IMR-90 (cell line): ENCODE results near the gene PRKAR1A. TPM values are rescaled to one million over a fixed set of nuclear protein-coding genes. Genes with fewer than 3 reads are reported as not detected.

ENCODE experiments used
- ATAC-seq: fragments of 200-7000 bp; cut with Tn5 transposase; 2 replicates; pipeline ENCODE4 v1.9.1; 2020; ENCODE audit warnings: low read depth, mild to moderate bottlenecking, moderate library complexity
- BruUV-seq: library from RNA; stranded (reverse); fragments of 400-500 nt; replicated peaks from 2 replicates; lab custom pipeline; 2021; lab: Mats Ljungman, UMichigan
- CTCF ChIA-PET: fragments of 300-600 bp; formaldehyde crosslinking; extraction: SDS; loops from one replicate; lab custom pipeline; 2021; ENCODE audit warnings: antibody characterized with exemption; lab: Yijun Ruan, JAX
- POLR2A ChIA-PET: fragments of 300-600 bp; sonication (Branson Sonifier 250); formaldehyde crosslinking; loops from one replicate; lab custom pipeline; 2022; ENCODE audit warnings: antibody characterized with exemption; ENCODE audit not compliant: unreplicated experiment; lab: Charles Lee
- DNase-seq: peaks from one replicate; pipeline ENCODE4 v3.0.0; 2013
- H2AFZ ChIP-seq: replicated peaks from 2 replicates; pipeline ENCODE3; 2013; ENCODE audit warnings: low read length, mild to moderate bottlenecking; ENCODE audit not compliant: poor library complexity
- H2AK5ac ChIP-seq: 2 replicates; pipeline ENCODE4 v1.6.1; 2013; ENCODE audit warnings: low read depth, low read length, inconsistent platforms
- H2AK9ac ChIP-seq: replicated peaks from 2 replicates; pipeline ENCODE3; 2013; ENCODE audit warnings: mild to moderate bottlenecking, low read depth, low read length, moderate library complexity; ENCODE audit not compliant: poor library complexity
- H2BK120ac ChIP-seq: 2 replicates; pipeline ENCODE4 v1.6.1; 2013; ENCODE audit warnings: low read depth, low read length, inconsistent platforms
- H2BK15ac ChIP-seq: 3 replicates; pipeline ENCODE4 v1.6.1; 2013; ENCODE audit warnings: low read depth, low read length, inconsistent platforms
- H2BK20ac ChIP-seq: 2 replicates; pipeline ENCODE4 v1.6.1; 2013; ENCODE audit warnings: low read depth, mild to moderate bottlenecking, inconsistent platforms, low read length, moderate library complexity
- H2BK5ac ChIP-seq: 2 replicates; pipeline ENCODE4 v1.6.1; 2013; ENCODE audit warnings: mild to moderate bottlenecking, low read depth, low read length, inconsistent platforms; ENCODE audit not compliant: poor library complexity, severe bottlenecking
- H3K14ac ChIP-seq: replicated peaks from 2 replicates; pipeline ENCODE4 v1.6.1; 2013; ENCODE audit warnings: low read depth, low read length, inconsistent platforms
- H3K18ac ChIP-seq: 2 replicates; pipeline ENCODE4 v1.6.1; 2013; ENCODE audit warnings: low read depth, low read length, control low read depth
- H3K23ac ChIP-seq: 2 replicates; pipeline ENCODE4 v1.6.1; 2013; ENCODE audit warnings: low read depth, low read length, inconsistent platforms
- H3K27ac ChIP-seq: 2 replicates; pipeline ENCODE4 v1.5.1; 2013; ENCODE audit warnings: mild to moderate bottlenecking, control low read depth, low read length; ENCODE audit not compliant: insufficient read depth
- H3K27me3 ChIP-seq: 2 replicates; pipeline ENCODE4 v1.6.1; 2013; ENCODE audit warnings: low read length; ENCODE audit not compliant: control insufficient read depth, insufficient read depth
- H3K36me3 ChIP-seq: 2 replicates; pipeline ENCODE4 v1.6.1; 2013; ENCODE audit warnings: low read length, mixed read lengths; ENCODE audit not compliant: control insufficient read depth, insufficient read depth
- H3K4ac ChIP-seq: 2 replicates; pipeline ENCODE4 v1.6.1; 2013; ENCODE audit warnings: low read depth, low read length, inconsistent platforms
- H3K4me1 ChIP-seq: 2 replicates; pipeline ENCODE4 v1.6.1; 2013; ENCODE audit warnings: low read length, mixed read lengths; ENCODE audit not compliant: control insufficient read depth, insufficient read depth
- H3K4me2 ChIP-seq: 2 replicates; pipeline ENCODE4 v1.6.1; 2013; ENCODE audit warnings: low read depth, mild to moderate bottlenecking, control low read depth, low read length, moderate library complexity
- H3K4me3 ChIP-seq: 2 replicates; pipeline ENCODE4 v1.5.1; 2013; ENCODE audit warnings: low read depth, mild to moderate bottlenecking, control low read depth, low read length, moderate library complexity; ENCODE audit not compliant: insufficient read depth
- H3K56ac ChIP-seq: 2 replicates; pipeline ENCODE4 v1.6.1; 2013; ENCODE audit warnings: low read length, inconsistent platforms; ENCODE audit not compliant: insufficient read depth; ENCODE audit errors: extremely low read depth
- H3K79me1 ChIP-seq, 2 experiments: 2 replicates each; pipeline ENCODE4 v1.6.1; 2013; ENCODE audit warnings: low read length in 2 of 2, inconsistent platforms in 1 of 2, low read depth in 1 of 2
- H3K9ac ChIP-seq: 2 replicates; pipeline ENCODE4 v1.6.1; 2013; ENCODE audit warnings: low read depth, low read length, control low read depth
- H3K9me1 ChIP-seq: 2 replicates; pipeline ENCODE4 v1.6.1; 2013; ENCODE audit warnings: low read length, inconsistent platforms; ENCODE audit not compliant: insufficient read depth
- H3K9me3 ChIP-seq: 2 replicates; pipeline ENCODE4 v1.6.1; 2013; ENCODE audit warnings: low read length; ENCODE audit not compliant: control insufficient read depth, insufficient read depth
- H4K20me1 ChIP-seq: 2 replicates; pipeline ENCODE4 v1.6.1; 2013; ENCODE audit warnings: low read length, inconsistent platforms; ENCODE audit not compliant: insufficient read depth
- H4K5ac ChIP-seq: 2 replicates; pipeline ENCODE4 v1.6.1; 2013; ENCODE audit warnings: mild to moderate bottlenecking, low read depth, low read length, control low read depth
- H4K8ac ChIP-seq, 2 experiments: 2 replicates each; pipeline ENCODE4 v1.6.1; 2013; ENCODE audit warnings: low read depth in 2 of 2, low read length in 2 of 2, control low read depth in 1 of 2, inconsistent platforms in 1 of 2
- H4K91ac ChIP-seq: 2 replicates; pipeline ENCODE4 v1.6.1; 2013; ENCODE audit warnings: low read depth, low read length, inconsistent platforms; ENCODE audit not compliant: insufficient read depth
- CHD1 ChIP-seq: IDR thresholded peaks from 2 replicates; pipeline ENCODE4 v1.6.1; 2012; ENCODE audit warnings: low read depth, low read length, improper control_type of control experiment
- CTCF ChIP-seq: conservative IDR thresholded peaks from 2 replicates; pipeline ENCODE4 v1.5.1; 2012; ENCODE audit warnings: mild to moderate bottlenecking, low read depth, low read length, improper control_type of control experiment
- ELK1 ChIP-seq: fragments of 150-350 bp; IDR thresholded peaks from 2 replicates; pipeline ENCODE4 v1.6.1; 2016; ENCODE audit warnings: low read depth, mild to moderate bottlenecking, low read length, moderate library complexity, borderline replicate concordance
- FOS ChIP-seq: fragments of 150-350 bp; IDR thresholded peaks from 2 replicates; pipeline ENCODE4 v1.6.1; 2016; ENCODE audit warnings: low read depth, low read length
- MXI1 ChIP-seq: IDR thresholded peaks from 2 replicates; pipeline ENCODE4 v1.6.1; 2012; ENCODE audit warnings: low read depth, mild to moderate bottlenecking, low read length, moderate library complexity, borderline replicate concordance
- NFE2L2 ChIP-seq: fragments of 150-350 bp; IDR thresholded peaks from 2 replicates; pipeline ENCODE4 v1.6.1; 2016; ENCODE audit warnings: low read depth, mild to moderate bottlenecking, low read length
- POLR2A ChIP-seq: IDR thresholded peaks from 2 replicates; pipeline ENCODE4 v1.6.1; 2012; ENCODE audit warnings: mild to moderate bottlenecking, low read depth, low read length
- RAD21 ChIP-seq: IDR thresholded peaks from 2 replicates; pipeline ENCODE4 v1.6.1; 2012; ENCODE audit warnings: low read length, improper control_type of control experiment
- RFX5 ChIP-seq: IDR thresholded peaks from 2 replicates; pipeline ENCODE4 v1.8.0; 2012; ENCODE audit warnings: low read depth, mild to moderate bottlenecking, low read length, moderate library complexity
- WGBS, 2 experiments: methylation state at CpG; one replicate each; pipeline versions ENCODE4 v1.1.5 to v1.1.7; 2013; ENCODE audit warnings: missing lambda C conversion rate in 2 of 2; ENCODE audit not compliant: insufficient read length in 1 of 2; ENCODE audit errors: extremely low coverage in 2 of 2; 5-methylcytosine and 5-hydroxymethylcytosine counted together
- dilution Hi-C: fragments of 300-500 bp; cut with HindIII; formaldehyde crosslinking; loops from one replicate; pipeline ENCODE4 v1.14.3; 2018; ENCODE audit warnings: low sequenced_read_pairs; ENCODE audit not compliant: unreplicated experiment
- in situ Hi-C: fragments of 300-500 bp; cut with MboI; formaldehyde crosslinking; loops from 3 replicates; pipeline ENCODE4 v1.14.3; 2019; ENCODE audit warnings: low sequenced_read_pairs, inconsistent platforms, mixed read lengths
- intact Hi-C: fragments of 100-400 bp; cut with micrococcal nuclease; formaldehyde crosslinking; loops from 2 replicates; pipeline ENCODE4 v1.10.0; 2022
- polyA plus RNA-seq, 3 experiments: library from polyadenylated mRNA; depleted of rRNA; stranded (reverse); fragments of >200 nt; gene quantifications; 2 replicates each; pipeline ENCODE4 v1.2.3, GENCODE V29; 2012; ENCODE audit warnings: low replicate concordance in 1 of 3
- total RNA-seq: library from RNA; depleted of rRNA; stranded (reverse); fragments of >200 nt; gene quantifications from 2 replicates; pipeline ENCODE4 v1.2.3, GENCODE V29; 2012

The PRKAR1A gene
- total and polyA plus RNA-seq, 2 of the 4 experiments (the other 2 are of a cell fraction): 145 to 256 TPM

- in situ Hi-C loops: no loop called here
- CTCF ChIA-PET: no interaction called here
- intact Hi-C loops: no loop called here
Observed at GRCh38 chr17:68516732-68517131, 4.5 kb downstream of the PRKAR1A start.

More at GRCh38 chr17:68516732-68517131, 4.5 kb downstream of the PRKAR1A start:
- Histone ChIP-seq H3K4me3 (no peak overlapping the region), H3K27ac (no peak overlapping the region), H4K5ac (no peak overlapping the region), H2AFZ (no peak overlapping the region), H3K18ac (no peak overlapping the region), H3K4ac (no peak overlapping the region), H4K8ac (no peak overlapping the region), H3K4me2 (no peak overlapping the region), H3K9me1 (peaks cover 6% of the 10 kb centered on the region), H3K9ac (no peak overlapping the region), H3K27me3 (no peaks in the 10 kb centered on the region), H2AK5ac (no peak overlapping the region), H2BK120ac (no peak overlapping the region), H3K14ac (no peak overlapping the region), H4K20me1 (peaks cover 49% of the 10 kb centered on the region), H3K4me1 (peaks cover 1% of the 10 kb centered on the region; the same call in 1 of the 2 replicates), H3K36me3 (peaks cover 22% of the 10 kb centered on the region), H3K23ac (no peak overlapping the region), H2AK9ac (no peak overlapping the region), H3K9me3 (no peaks in the 10 kb centered on the region), H2BK20ac (no peak overlapping the region), H4K91ac (no peak overlapping the region), H2BK15ac (no peak overlapping the region), H3K56ac (no peak overlapping the region), H3K79me1 (peaks cover 13 to 51% of the 10 kb centered on the region in 2 experiments), H2BK5ac (no peak overlapping the region)
- BruUV-seq: no TSS peak
- dilution Hi-C loops: no loop called here
- no peak for ATAC-seq
- no CpG with 5 or more reads among the region's 1 CpG for WGBS, 2 experiments
- POLR2A ChIA-PET: no interaction called here
- TF ChIP-seq RAD21: no peak
- TF ChIP-seq FOS: no peak
- TF ChIP-seq RFX5: no peak
- TF ChIP-seq POLR2A: no peak
- no peak for TF ChIP-seq NFE2L2
- no peak for TF ChIP-seq MXI1
- TF ChIP-seq ELK1: no peak
- TF ChIP-seq CHD1: no peak
- no peak for TF ChIP-seq CTCF
- peak; percentile 15 for DNase-seq
